HUDEP-2 (cell line): ENCODE measurements around the gene SLC7A5.

ENCODE experiments used
- DNase-seq, 76 experiments: peaks; one replicate each; lab custom pipeline; 2025; ENCODE audit not compliant: unreplicated experiment in 76 of 76; lab: John Stamatoyannopoulos, UW

Gene SLC7A5

DNA sequence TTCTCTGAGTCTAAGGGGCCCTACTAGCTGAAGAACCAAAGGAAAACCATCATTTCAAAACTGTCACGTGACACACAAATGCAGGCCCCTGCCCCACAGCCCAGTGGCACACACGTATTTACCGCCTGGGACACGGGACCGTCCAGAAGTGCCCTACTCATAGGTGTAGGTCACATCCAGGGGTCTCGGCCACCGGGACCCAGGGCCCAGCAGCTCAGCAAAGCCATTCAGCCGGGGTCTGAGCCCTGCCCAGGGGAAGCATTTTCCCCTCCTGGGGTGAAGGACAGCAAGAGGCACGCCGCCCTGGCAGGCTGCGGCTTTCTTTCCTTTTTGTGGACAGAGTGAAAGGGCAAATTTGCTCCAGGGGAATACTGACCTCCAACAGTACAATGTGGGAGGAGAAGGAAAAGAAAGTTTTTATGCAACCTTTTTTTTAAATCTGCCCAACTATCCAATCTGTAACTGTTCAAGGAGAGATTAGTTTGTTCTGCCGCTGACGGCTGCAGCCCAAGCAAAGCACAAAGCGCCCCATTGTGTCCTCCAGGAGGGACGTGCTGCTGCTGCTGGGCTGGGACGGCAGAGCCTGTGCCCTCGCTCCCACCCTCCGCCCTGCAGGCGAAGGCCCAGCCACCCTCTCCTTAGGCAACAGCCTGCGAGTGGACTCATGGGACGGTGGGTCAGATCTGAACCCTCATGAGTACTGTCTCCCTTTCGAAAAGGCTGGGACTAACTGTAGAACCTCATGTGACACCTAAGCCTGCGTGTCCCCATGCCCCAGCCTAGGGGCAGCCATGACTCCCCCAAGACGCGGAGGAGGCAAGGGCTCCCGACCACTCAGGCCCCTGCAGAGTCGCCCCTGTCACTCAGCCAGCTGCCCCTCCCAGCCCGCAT lies 21.3 kb downstream of the SLC7A5 start:
- no peak for DNase-seq

DNA sequence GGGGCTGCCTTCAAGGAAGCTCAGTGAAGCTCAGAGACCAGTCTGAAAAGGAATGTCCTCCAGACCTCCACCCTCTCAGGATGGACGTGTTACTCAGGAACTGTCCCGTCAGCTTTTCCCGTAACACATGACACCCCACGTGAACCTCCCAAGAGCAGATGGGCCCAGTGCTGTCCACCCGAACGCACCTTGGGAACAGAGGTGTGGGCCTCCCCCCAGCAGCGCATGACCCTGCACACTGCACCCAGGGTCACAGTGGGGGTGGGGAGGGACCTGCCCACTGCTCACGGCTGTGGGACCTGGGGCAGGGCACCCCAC lies 21.9 kb downstream of the SLC7A5 start:
- DNase-seq, result no peak

DNA sequence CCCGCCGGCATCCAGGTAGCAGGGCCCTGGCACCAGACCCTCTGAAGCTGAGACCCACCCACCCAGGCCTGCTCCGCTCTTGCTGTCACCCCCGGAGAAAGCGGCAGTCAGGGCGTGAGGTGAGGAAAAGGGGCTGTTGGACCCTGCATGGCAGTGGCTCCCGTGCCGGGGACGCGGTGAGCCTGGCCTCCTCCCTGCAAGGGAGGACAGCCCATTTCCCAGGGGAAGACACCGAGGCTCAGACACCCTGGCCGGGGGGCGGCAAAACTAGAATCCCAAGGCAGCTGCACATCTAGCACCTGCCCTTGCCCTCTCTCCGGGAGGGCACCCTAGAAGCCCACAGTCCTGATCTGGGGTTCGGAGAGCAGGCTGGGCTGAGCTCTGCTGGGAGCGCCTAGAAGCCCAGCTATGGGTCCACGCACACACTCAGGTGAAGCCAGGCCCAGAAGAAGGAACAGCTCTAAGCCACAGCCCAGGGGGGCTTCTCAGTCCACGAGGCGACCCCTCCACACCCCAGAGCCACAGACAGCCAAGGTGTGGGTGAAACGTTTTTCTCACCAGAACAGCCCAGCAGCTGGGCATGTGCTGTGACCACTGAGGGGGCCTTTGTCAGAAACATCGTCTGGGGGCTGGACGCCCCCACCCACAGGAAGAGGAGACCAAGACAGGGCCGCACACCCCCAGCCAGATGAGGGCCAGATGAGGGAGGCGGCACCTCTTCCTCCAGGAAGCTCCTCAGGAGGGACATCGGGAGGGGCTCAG lies 22.4 kb downstream of the SLC7A5 start:
- no peak for DNase-seq

DNA sequence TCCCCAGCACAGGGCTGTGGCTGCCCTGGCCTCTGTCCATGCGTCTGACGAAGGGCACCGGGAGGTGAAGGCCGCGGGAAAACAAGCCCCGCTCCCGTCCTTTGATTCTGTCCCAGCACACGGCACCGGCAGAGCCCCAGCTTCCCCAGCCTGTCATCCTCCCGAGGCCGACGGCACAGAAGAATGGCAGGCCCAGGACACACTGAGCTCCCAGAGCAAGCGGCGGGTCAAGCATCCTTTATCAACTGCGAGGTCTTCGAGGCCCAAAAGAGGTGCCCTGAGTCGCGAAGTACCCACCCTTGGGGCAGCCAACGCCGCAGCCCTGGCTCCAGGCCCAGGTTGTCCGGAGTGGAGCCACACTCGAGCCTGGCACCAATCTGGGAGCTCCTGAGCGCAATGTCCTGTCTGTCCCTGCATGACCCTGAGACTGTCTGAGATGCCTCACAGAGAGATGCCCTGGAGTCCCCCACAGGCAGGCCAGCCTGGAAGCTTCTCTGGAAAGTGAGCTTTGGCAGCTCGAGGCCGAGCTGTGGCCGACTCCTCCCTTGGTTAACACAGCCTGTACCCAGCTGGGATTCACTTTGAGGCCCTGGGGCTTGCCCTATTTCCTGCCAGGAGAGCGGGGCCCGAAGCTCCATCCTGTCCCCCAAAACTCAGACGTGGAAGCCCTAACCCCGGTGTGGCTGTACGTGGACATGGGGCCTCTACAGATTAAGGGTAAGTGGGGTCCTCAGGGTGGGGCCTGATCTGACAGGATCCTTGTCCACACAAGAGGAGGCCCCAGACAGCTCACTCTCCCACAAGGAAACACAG lies 23.3 kb downstream of the SLC7A5 start:
- DNase-seq, result no peak

DNA sequence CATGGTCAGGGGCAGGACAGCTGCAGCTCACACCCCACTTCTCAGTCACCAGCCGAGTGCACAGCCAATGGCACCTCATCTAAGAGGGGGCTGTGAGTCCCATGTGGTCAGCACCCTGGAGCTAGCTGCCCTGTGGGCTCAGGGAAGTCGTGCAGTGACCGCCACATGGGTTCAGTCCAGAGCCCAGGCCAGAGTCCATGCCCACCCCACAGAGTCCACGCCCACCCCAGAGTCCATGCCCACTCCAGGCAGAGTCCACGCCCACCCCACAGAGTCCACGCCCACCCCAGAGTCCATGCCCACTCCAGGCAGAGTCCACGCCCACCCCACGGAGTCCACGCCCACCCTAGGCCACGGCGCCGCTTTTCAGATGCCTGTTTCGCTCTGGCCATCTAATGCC lies 24.1 kb downstream of the SLC7A5 start:
- DNase-seq, result peak in 17 of 76 experiments; percentile 10 to 52 (median 21)

DNA sequence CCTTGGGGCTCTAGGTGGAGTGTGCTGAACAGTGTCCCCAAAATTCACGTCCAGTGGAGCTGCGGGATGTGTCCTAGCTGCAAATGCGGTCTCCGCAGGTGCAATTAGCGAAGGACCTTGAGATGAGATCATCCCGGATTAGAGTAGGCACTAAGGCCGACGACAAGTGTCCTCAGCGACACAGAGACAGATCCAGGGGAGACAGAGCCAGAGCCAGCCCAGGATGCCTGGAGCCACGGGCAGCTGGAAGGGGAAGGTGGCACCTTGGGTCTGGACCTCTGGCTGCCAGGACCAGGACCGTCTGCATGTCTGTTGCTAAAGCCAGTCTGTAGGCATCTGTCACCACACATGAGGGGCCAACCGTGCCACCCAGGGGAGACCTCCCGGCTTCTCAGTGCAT lies 24.5 kb downstream of the SLC7A5 start:
- DNase-seq, result no peak

DNA sequence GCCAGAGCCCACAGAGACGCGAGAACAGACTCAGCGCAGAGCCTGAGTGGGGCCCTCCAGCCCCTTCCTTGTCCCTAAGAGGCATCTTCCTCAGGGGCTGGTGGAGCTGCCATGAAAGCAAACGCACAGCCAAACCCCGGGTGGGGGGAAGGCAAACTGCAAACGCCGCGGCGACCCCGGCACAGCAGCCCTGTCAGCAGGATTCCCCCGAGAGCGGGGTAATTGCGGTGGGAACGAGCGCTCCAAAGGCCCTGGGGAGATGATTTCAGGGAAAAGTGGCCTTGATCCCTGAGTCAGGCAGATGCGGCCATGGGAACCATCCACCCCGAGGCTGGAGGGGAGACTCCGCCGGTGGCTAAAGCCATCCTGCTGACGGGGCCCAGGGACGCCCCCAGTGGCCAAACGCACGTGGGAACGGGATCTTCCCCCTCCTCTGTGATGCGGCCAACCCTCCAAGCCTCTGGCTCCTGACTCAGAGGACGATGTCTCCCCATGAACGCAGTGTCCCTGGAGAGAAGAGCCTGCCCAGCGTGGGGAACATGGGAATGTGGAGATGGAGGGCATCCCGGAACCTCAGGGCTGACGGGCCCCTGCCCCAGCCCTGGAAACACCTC lies 25.1 kb downstream of the SLC7A5 start:
- no peak for DNase-seq

DNA sequence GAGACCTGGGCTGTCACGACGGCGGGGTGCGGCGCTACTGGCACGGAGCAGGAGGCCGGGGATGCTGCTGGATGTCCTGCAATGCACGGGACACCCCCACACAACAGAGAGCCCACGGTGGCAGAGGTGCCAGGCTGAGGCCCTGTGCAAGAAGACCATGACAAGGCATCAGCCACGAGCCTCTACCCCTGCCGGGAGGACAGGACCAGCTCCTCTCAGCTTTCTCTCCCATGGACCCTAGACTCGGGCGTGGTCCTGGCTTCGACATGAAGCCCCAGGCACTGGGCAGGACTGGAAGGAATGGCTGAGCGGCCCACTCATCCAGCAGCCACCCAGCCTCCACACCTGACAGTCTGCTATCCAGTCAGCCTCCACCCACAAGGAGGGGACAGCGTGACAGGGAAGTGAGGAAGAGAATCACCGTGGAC lies 25.6 kb downstream of the SLC7A5 start:
- DNase-seq, result no peak

DNA sequence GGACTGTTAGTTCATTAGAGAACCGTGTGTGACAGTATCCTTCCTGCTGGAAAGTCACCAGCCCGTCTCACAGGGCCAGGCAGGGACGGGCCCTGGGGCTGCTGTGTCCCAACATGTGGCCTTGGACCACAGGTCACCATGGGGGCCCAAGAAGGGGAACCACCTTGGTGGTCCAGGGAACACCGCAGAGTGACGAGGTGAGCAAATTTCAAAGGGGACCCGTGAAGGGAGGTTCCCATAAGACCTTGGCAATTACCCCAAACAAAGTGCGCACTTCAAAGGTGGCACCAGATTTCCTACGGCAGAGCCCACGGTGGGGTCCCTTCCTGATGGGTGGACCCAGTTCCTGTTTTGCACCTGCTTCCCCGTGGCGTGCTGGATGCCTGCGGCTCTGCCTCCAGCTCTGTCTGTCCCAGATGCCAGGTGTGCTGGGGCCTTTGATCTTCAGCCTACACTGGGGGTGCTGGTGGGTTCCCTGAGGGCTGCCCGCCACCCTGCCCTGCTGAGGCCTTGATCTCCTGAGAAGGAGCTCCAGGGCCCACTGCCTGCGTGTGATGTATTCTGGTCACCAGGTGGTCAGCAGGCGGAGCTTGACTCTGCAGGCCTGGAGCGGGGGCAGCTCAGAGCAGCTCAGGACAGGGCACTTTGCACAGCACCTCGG lies 27.0 kb downstream of the SLC7A5 start:
- DNase-seq, result no peak

DNA sequence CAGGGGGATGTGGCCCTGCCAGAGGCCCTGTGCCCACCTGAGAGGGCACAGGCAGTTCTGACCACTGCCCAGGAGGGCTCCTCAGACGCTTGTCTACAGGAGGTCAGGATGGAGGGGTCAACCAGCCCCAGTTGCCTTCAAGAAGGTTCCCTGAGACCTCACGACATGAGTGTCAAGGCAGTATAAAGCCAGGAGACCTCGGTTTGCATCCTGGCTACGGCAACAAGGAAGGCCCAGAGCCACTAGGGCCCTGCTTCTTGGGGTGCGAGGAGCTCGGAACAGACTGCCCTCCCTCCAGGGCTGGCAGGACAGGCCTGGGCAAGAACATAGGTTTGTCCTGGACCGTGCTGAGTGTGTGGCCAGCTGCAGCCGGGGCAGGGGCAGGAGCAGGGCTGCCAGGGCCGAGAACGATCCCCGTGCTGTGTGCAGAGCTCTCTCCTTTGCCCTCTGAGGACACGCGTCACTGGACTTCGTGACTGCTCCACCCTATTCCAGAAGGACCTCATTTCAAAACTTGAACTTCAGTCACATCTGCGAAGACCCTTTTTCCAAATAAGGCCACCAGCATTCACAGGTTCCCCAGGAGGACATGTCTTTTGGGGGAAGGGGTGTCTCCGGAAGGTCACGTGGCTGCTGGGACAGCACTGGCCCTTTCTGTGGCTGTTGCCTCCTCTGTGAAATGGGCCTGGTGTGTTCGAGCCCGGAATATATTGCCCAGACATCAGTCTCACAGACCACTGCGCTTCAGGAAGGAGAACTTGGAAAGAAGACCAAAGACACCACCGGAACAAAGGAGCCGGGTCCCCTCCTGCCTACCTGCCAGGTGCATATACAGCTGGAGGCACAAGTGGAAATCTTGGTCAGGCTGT lies 27.7 kb downstream of the SLC7A5 start:
- DNase-seq, result no peak

DNA sequence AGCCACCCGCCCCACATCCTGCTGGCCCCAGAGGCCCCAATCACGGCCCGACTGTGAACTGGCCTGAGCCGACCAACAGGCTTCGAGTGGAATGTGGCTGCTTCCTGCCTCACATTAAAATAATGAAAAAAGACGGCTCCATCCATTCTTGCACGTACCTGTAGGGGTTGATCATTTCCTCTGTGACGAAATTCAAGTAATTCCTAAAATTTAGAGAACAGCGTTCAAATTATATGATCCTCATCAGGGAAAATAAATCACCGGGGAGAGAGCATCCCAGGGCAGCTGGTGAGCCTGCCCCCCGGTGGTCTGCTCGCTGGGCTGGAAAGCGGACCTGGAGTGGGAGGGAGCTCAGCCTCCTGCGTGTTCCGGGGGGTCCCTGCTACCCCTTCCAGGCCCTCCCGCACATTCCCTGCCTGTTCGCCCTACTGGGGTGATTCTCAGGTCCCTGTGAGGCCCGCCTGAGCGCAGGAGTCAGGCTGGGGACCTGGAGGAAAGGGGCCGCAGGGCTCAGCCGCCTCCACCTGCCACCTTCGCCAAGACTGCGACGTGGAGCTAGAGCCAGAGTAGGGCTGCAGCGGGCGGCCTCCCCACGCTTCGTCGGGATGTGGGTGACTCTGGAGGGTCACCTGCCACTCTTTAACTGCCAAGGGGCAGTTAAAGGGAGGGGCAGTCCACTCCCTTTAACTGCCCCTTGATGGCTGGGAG lies 28.9 kb downstream of the SLC7A5 start:
- DNase-seq, result no peak

DNA sequence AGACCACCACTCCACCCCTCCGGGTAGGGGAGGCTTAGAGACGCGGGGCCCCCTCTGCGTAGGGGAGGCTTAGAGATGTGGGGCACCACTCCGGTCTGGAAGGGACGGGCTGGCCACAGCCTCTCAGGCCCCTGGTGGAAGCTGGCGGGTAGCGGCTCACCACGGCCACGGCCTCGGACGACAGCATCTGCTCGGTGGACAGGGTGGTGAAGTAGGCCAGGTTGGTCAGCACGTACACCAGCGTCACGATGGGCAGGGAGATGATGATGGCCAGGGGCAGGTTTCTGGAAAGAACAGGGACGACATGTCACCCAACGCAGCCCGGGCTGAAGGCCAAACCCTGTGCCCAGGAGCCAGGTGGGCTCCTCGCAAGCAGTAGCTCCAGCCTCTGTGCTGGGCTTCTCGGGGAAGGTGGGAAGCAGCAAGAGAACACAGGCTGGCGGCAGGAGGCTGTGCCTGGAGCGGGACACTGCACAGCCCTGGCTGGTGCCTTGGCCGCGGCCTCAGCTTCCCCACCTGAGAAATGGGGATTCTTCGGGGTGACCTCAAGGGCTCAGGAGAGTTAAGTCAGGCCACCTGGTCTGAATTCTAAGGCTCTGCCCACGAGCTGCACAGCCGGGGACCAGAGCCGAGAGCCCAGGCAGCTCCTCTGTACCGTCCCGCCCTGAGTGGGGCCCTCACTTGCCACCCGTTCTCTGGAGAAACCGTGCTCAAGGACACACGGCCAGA lies 29.6 kb downstream of the SLC7A5 start:
- no peak for DNase-seq

DNA sequence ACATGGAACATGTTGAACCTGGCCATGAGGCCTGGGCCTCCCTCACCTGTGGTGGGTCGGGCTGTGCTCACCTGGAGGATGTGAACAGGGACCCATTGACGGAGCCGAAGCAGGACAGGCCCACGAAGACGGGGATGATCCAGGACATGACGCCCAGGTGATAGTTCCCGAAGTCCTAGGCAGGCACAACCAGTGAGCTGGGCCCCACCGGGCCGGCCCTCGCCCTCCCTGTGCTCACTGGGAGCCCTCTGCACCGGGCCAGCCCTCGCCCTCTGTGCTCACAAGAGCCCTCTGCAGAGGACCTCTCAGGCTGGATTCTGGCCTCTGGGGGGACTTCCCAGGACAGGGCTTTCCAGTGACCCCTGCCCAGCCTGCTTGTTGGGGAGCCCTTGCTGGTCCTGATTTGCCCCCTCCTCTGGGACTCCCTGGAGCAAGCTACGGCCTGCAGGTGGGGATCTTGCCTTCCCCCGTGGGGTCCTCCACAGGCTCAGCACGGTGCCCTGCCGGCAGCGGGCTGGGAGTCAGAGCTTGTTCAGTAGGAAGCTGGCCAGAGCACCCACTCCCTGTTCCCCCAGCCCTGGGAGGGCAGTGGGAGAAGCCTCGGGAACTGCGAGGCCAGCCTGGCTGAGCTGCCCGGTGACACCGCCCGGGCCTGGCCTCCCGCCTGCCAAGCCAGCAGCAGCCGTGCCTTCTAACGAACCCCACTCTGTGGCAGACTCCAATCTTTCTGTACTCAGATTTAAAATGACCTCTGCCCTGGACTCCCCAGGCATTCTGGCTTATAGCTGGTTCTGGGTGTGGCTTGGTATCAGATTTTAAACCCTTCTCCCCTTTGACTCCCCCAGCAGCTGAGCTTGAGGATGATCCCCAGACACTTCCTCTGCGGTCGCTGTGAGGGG lies 30.4 kb downstream of the SLC7A5 start:
- no peak for DNase-seq

DNA sequence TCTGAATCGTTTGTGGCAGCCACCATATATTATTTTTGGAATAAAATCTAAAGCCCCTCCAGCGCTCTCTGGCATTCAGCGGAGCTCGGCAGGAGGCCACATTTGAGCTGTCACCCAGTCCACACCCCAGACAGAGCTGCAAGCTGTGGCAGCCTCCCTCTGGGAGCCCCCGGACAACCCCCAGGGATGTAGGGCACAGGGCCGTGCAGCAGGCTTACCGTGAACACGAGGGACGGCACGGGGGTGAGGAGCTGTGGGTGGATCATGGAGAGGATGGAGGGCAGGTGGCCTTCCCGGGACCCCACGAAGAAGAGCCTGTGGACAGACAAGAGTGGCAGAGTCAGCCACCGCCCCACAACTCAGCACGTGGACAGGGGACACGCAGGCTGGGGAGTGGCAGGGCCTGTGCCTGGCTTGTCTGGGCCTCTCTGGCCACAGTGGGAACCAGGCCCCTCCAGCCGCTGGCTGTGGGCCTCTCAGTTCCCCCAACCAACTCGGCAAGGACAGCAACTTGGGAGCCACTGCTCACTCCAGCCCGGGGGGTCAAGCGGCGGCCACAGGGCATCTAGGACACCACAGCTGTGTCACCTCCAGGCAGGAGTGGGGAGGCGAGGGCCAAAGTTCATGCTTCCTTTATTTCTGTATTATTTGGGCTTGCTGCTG lies 31.5 kb downstream of the SLC7A5 start:
- DNase-seq, result no peak

DNA sequence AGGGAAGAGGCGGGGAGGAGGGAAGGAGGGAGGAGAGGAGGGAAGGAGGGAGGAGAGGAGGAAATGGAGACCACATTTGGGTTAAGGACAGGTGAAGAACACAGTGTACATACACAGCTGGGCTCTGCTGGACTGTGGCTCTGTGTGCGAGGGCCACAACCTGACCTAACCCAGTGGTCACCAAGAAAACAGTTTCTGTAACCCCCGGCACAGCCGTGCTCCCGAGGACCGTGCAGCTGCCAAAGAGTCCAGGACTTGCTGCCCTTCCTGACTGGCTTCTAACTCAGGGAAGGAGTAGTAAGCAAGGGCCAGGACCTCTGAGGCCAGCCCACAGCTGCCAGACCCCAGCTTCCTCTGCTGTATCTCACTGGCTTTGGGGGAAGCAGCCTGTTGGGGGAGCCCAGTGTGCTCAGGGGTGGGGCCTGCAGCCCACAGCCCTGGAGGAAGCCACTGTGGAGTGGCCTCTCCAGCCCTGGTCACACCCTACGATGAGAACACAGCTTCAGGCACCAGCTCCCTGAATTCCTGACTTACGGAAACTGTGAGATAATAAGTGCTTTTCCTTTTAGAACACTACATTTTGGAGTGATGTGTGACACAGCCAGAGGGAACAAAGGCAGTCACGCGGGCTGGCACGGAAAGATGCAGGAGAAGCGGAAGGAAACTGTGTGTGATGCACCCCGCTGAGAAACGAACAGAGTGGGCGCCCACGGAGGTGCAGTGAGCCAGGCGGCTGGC lies 32.3 kb downstream of the SLC7A5 start:
- peak in 1 of 76 experiments; percentile 11 for DNase-seq

DNA sequence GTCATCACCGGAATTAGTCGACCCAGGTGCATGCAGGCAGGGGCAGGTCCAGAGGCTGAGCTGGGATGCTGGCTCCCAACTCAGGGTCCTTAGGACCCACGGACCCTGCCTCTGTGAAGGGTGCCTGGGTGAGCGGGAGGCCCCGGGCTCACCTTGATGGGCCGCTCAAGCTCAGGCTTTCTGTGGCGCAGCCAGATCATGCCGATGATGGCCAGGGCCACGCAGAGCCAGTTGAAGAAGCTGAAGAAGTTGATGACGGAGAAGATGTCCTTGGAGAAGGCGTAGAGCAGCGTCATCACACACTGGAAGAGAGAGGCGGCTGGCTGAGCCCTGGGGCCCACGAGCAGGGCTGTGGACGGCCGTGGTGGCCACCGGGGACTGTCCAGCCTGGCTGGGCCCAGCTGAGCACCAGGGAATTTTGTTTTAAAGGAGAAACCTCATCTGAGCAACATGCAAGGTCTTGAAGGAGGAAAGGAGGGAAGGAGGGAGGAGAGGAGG lies 32.9 kb downstream of the SLC7A5 start:
- no peak for DNase-seq
